CD14-positive monocyte (primary cell): ENCODE measurements around the gene ARID3C. TPM values are rescaled to one million over a fixed set of nuclear protein-coding genes. Genes with fewer than 3 reads are reported as not detected.
A peak's percentile ranks its signal among the peaks of the same experiment; 100 is the strongest.

ENCODE experiments used
- DNase-seq, 3 donors: peaks; one replicate each; pipeline ENCODE4 v3.0.0-alpha.2; 2011 to 2022
- H2AFZ ChIP-seq: 2 replicates; pipeline ENCODE4 v1.6.0; 2012; ENCODE audit warnings: mild to moderate bottlenecking, low read depth, low read length, inconsistent platforms; ENCODE audit not compliant: insufficient read depth, poor library complexity, severe bottlenecking
- H3K27ac ChIP-seq, 2 donors: 1 replicate in 1 of 2; 2 replicates in 1 of 2; pipeline ENCODE4 v1.5.1; 2012 to 2013; ENCODE audit warnings: low read length in 2 of 2, control low read depth in 1 of 2, inconsistent platforms in 1 of 2, low read depth in 1 of 2, mild to moderate bottlenecking in 1 of 2
- H3K27me3 ChIP-seq, 2 donors: one replicate each; pipeline versions ENCODE4 v1.6.0 to v1.6.1; 2011 to 2013; ENCODE audit warnings: low read length in 2 of 2; ENCODE audit not compliant: control insufficient read depth in 2 of 2, insufficient read depth in 2 of 2
- H3K36me3 ChIP-seq, 2 donors: replicated peaks in 1 of 2; 1 replicate in 1 of 2; 2 replicates in 1 of 2; pipeline versions ENCODE4 v1.5.1 to v1.6.1; 2012 to 2013; ENCODE audit warnings: low read length in 2 of 2, control low read depth in 1 of 2, inconsistent platforms in 1 of 2, mild to moderate bottlenecking in 1 of 2; ENCODE audit not compliant: insufficient read depth in 2 of 2, control insufficient read depth in 1 of 2
- H3K4me1 ChIP-seq, 2 donors: 1 replicate in 1 of 2; 2 replicates in 1 of 2; pipeline versions ENCODE4 v1.5.1 to v1.6.1; 2012 to 2013; ENCODE audit warnings: low read length in 2 of 2, control low read depth in 1 of 2, inconsistent platforms in 1 of 2, mild to moderate bottlenecking in 1 of 2, moderate library complexity in 1 of 2; ENCODE audit not compliant: insufficient read depth in 2 of 2, control insufficient read depth in 1 of 2
- H3K4me2 ChIP-seq: replicated peaks from 2 replicates; pipeline ENCODE3; 2012; ENCODE audit warnings: low read length, moderate library complexity, mild to moderate bottlenecking; ENCODE audit not compliant: poor library complexity, severe bottlenecking; ENCODE audit errors: extremely low read depth
- H3K4me3 ChIP-seq, 3 experiments: fragments of 200-600 bp in 1 of 3; sonication (generic) in 1 of 3; replicated peaks in 1 of 3; 1 replicate in 2 of 3; 2 replicates in 1 of 3; pipeline ENCODE4 v1.5.1; 2011 to 2013; ENCODE audit warnings: low read length in 3 of 3, mild to moderate bottlenecking in 3 of 3, control low read depth in 2 of 3, low read depth in 2 of 3, inconsistent platforms in 1 of 3, moderate library complexity in 1 of 3
- H3K79me2 ChIP-seq: 2 replicates; pipeline ENCODE4 v1.6.0; 2012; ENCODE audit warnings: mild to moderate bottlenecking, control low read depth, inconsistent platforms, low read length, moderate library complexity; ENCODE audit not compliant: insufficient read depth
- H3K9ac ChIP-seq: 2 replicates; pipeline ENCODE4 v1.6.0; 2017; ENCODE audit warnings: low read length, mild to moderate bottlenecking; ENCODE audit not compliant: insufficient read depth, poor library complexity, severe bottlenecking
- H3K9me3 ChIP-seq, 2 donors: replicated peaks in 1 of 2; 1 replicate in 1 of 2; 2 replicates in 1 of 2; pipeline versions ENCODE4 v1.5.1 to v1.6.1; 2012 to 2013; ENCODE audit warnings: low read length in 2 of 2, control low read depth in 1 of 2; ENCODE audit not compliant: control insufficient read depth in 1 of 2, insufficient read depth in 1 of 2
- H4K20me1 ChIP-seq: 2 replicates; pipeline ENCODE4 v1.6.0; 2012; ENCODE audit warnings: mild to moderate bottlenecking, low read length, control low read depth, moderate library complexity; ENCODE audit not compliant: insufficient read depth
- H3K27ac Mint-ChIP-seq, 7 donors: one replicate each; pipeline ENCODE4 v1.8.0; 2020; ENCODE audit warnings: mild to moderate bottlenecking in 7 of 7, mixed read lengths in 7 of 7, moderate library complexity in 6 of 7, inconsistent platforms in 2 of 7
- H3K27me3 Mint-ChIP-seq, 3 donors: one replicate each; pipeline ENCODE4 v1.8.0; 2021 to 2022; ENCODE audit warnings: low read depth in 3 of 3, mild to moderate bottlenecking in 3 of 3, mixed read lengths in 3 of 3, moderate library complexity in 3 of 3, inconsistent platforms in 1 of 3
- H3K36me3 Mint-ChIP-seq, 2 donors: one replicate each; pipeline ENCODE4 v1.8.0; 2020; ENCODE audit warnings: mixed read lengths in 2 of 2, inconsistent platforms in 1 of 2, mild to moderate bottlenecking in 1 of 2
- H3K4me1 Mint-ChIP-seq: one replicate; pipeline ENCODE4 v1.8.0; 2020; ENCODE audit warnings: mild to moderate bottlenecking, mixed read lengths
- H3K4me3 Mint-ChIP-seq, 2 donors: one replicate each; pipeline ENCODE4 v1.8.0; 2020; ENCODE audit warnings: mild to moderate bottlenecking in 2 of 2, mixed read lengths in 2 of 2, moderate library complexity in 1 of 2
- H3K9me3 Mint-ChIP-seq, 7 donors: one replicate each; pipeline ENCODE4 v1.8.0; 2020 to 2022; ENCODE audit warnings: mixed read lengths in 7 of 7, mild to moderate bottlenecking in 6 of 7, moderate library complexity in 6 of 7, inconsistent platforms in 2 of 7
- CTCF ChIP-seq: fragments of 200-600 bp; IDR thresholded peaks from one replicate; pipeline ENCODE4 v1.8.0; 2022; ENCODE audit warnings: antibody characterized with exemption, mild to moderate bottlenecking
- WGBS: methylation state at CpG from one replicate; pipeline ENCODE4 v1.1.5; 2013; ENCODE audit warnings: missing lambda C conversion rate; ENCODE audit not compliant: insufficient coverage; 5-methylcytosine and 5-hydroxymethylcytosine counted together
- intact Hi-C, 2 donors: fragments of 100-400 bp; cut with micrococcal nuclease; formaldehyde crosslinking; loops; one replicate each; pipeline versions ENCODE4 v1.15.0 to v1.15.1; 2023
- polyA plus RNA-seq, 3 donors: library from polyadenylated mRNA; depleted of rRNA in 1 of 3; unstranded in 2 of 3; stranded (reverse) in 1 of 3; fragments of 300-500 nt in 2 of 3; fragments of >200 nt in 1 of 3; fragmentation: Illumina TruSeq in 2 of 3; gene quantifications; 1 replicate in 2 of 3; 2 replicates in 1 of 3; pipeline ENCODE4 v1.2.3, GENCODE V29; 2012 to 2021

Gene ARID3C
- polyA plus RNA-seq, 3 donors = not detected

GRCh38 chr9:34575862-34576596, 52.8 kb downstream of the ARID3C start:
- H3K9ac ChIP-seq = no peak overlapping the region
- H4K20me1 ChIP-seq = no peaks in the 10 kb centered on the region
- DNase-seq = no peak
- peaks cover 0 to 6% (median 2%) of the 10 kb centered on the region in 7 donors for H3K9me3 Mint-ChIP-seq
- H3K27ac ChIP-seq = no peak overlapping the region
- H3K27me3 Mint-ChIP-seq = peaks cover 54 to 69% (median 56%) of the 10 kb centered on the region in 3 donors
- intact Hi-C loops = no loop called here
- H3K27ac Mint-ChIP-seq = peak overlapping the region in 1 of 7 donors; percentile 12
- no peaks in the 10 kb centered on the region for H3K79me2 ChIP-seq
- H3K27me3 ChIP-seq = peaks cover 30 to 55% of the 10 kb centered on the region in 2 donors
- H3K4me3 ChIP-seq = no peak overlapping the region
- H3K36me3 Mint-ChIP-seq = peaks cover 0 to 1% of the 10 kb centered on the region in 2 donors
- H2AFZ ChIP-seq = no peak overlapping the region
- H3K4me2 ChIP-seq = no peak overlapping the region
- no peaks in the 10 kb centered on the region for H3K4me1 ChIP-seq
- TF ChIP-seq CTCF = no peak
- peak overlapping the region in 1 of 2 donors; percentile 70 for H3K4me3 Mint-ChIP-seq
- WGBS = 74% methylated on average over 16 of the region's 21 CpGs
- peaks cover 0 to 24% of the 10 kb centered on the region in 2 donors for H3K9me3 ChIP-seq
- H3K36me3 ChIP-seq = no peaks in the 10 kb centered on the region
- H3K4me1 Mint-ChIP-seq = peaks cover 2% of the 10 kb centered on the region

- Histone ChIP-seq H3K4me2 (no peak overlapping the region), H4K20me1 (no peaks in the 10 kb centered on the region), H3K79me2 (no peaks in the 10 kb centered on the region), H3K27ac (no peak overlapping the region), H3K36me3 (no peaks in the 10 kb centered on the region), H3K9me3 (peaks cover 0 to 24% of the 10 kb centered on the region in 2 donors), H3K4me3 (no peak overlapping the region), H3K27me3 (peaks cover 30 to 48% of the 10 kb centered on the region in 2 donors), H2AFZ (no peak overlapping the region), H3K9ac (no peak overlapping the region), H3K4me1 (no peaks in the 10 kb centered on the region)
- no peak overlapping the region for H3K4me3 Mint-ChIP-seq
- intact Hi-C loops = no loop called here
- peaks cover 2% of the 10 kb centered on the region for H3K4me1 Mint-ChIP-seq
- no peak for TF ChIP-seq CTCF
- H3K27ac Mint-ChIP-seq = no peak overlapping the region
- peaks cover 0 to 1% of the 10 kb centered on the region in 2 donors for H3K36me3 Mint-ChIP-seq
- no peak for DNase-seq
- H3K9me3 Mint-ChIP-seq = peaks cover 0 to 6% (median 2%) of the 10 kb centered on the region in 7 donors
- WGBS = no CpG with 5 or more reads among the region's 8 CpGs
- H3K27me3 Mint-ChIP-seq = peaks cover 48 to 64% (median 48%) of the 10 kb centered on the region in 3 donors
Observed at GRCh38 chr9:34575241-34575640, 53.6 kb downstream of the ARID3C start.
